Left lung (tissue), 10 donors: ENCODE results near the gene ACRBP. TPM values are rescaled to one million over a fixed set of nuclear protein-coding genes. Genes with fewer than 3 reads are reported as not detected.

Experiments used
- ATAC-seq: fragments of 200-7000 bp; cut with Tn5 transposase; one replicate; pipeline ENCODE4 v1.9.1; 2020; ENCODE audit warnings: moderate library complexity
- DNase-seq, 4 donors: peaks; one replicate each; pipeline ENCODE4 v3.0.0-alpha.2; 2013 to 2020
- H3K27ac ChIP-seq, 2 donors: fragments of 200-600 bp; sonication (generic) in 1 of 2; one replicate each; pipeline versions ENCODE4 v1.5.0 to v1.8.0; 2020 to 2021
- H3K27me3 ChIP-seq, 2 donors: fragments of 200-600 bp; sonication (generic) in 1 of 2; one replicate each; pipeline versions ENCODE4 v1.5.0 to v1.8.0; 2020 to 2021
- H3K36me3 ChIP-seq, 2 donors: fragments of 200-600 bp; sonication (generic) in 1 of 2; one replicate each; pipeline versions ENCODE4 v1.5.0 to v1.8.0; 2020 to 2021
- H3K4me1 ChIP-seq, 2 donors: fragments of 200-600 bp; one replicate each; pipeline ENCODE4 v1.8.0; 2021
- H3K4me3 ChIP-seq, 2 donors: fragments of 200-600 bp; sonication (generic) in 1 of 2; one replicate each; pipeline versions ENCODE4 v1.5.0 to v1.8.0; 2020 to 2021; ENCODE audit warnings: mild to moderate bottlenecking in 1 of 2
- H3K9me3 ChIP-seq, 2 donors: fragments of 200-600 bp; sonication (generic) in 1 of 2; one replicate each; pipeline versions ENCODE4 v1.5.0 to v1.8.0; 2020 to 2021
- intact Hi-C, 2 donors: fragments of 100-400 bp; cut with DNase I; formaldehyde crosslinking; loops; one replicate each; pipeline versions ENCODE4 v1.11.2 to v1.14.2; 2022
- polyA plus RNA-seq, 6 donors: library from polyadenylated mRNA; unstranded; fragments of 120-200 nt; gene quantifications; one replicate each; pipeline ENCODE4 v1.2.1, GENCODE V29; 2013; ENCODE audit not compliant: insufficient read length in 6 of 6
- total RNA-seq, 2 donors: library from RNA; stranded (reverse); fragmentation: NEBNext Ultra II Directional; extraction: Animal tissue kit (Norgen Biotek cat#: 25700); gene quantifications; one replicate each; pipeline ENCODE4 v1.2.1, GENCODE V29; 2021
- TF ChIP-seq, protein P1 (sequence below), 2 donors: fragments of 200-600 bp; sonication (generic) in 1 of 2; IDR thresholded peaks; one replicate each; pipeline versions ENCODE4 v1.5.0 to v1.8.0; 2021; ENCODE audit warnings: antibody characterized with exemption in 2 of 2
- donor health status: DM: no; HTN: yes; CAD: no.
- donor health status: DM: no; HTN: no; CAD: no.

ACRBP gene
- total and polyA plus RNA-seq, 8 donors = 4.9 to 8.2 (median 6.4) TPM

DNA sequence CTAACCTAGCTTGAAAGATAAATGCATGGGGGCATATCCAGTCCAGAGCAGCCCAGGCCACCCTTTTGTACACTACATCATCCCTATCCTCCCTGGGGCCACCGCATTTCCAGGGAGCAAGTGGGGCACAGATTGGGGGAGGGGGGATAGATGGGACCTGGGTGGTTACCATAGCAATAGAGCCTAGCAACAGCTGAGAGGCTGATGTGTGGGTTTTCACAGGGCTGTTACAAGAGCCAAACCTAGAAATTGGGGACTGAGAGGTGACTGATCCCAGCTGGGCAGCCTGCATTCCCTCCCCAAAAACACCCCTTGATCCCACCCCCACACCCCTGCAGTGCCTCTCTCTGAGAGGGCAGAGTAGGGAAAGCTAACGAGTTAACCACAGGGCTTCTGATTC lies 45.7 kb upstream of the ACRBP start:
- DNase-seq (no peak), ATAC-seq (no peak)
- H3K9me3 ChIP-seq = no peaks in the 10 kb centered on the region
- no peak overlapping the region for H3K27ac ChIP-seq
- intact Hi-C loops = loop anchor here in 1 of 2 donors (10.0 kb wide), 1 partner anchor 78 kb away; no protein-coding TSS in a partner anchor
- peaks cover 0 to 40% of the 10 kb centered on the region in 2 donors for H3K27me3 ChIP-seq
- TF ChIP-seq, protein P1, sequence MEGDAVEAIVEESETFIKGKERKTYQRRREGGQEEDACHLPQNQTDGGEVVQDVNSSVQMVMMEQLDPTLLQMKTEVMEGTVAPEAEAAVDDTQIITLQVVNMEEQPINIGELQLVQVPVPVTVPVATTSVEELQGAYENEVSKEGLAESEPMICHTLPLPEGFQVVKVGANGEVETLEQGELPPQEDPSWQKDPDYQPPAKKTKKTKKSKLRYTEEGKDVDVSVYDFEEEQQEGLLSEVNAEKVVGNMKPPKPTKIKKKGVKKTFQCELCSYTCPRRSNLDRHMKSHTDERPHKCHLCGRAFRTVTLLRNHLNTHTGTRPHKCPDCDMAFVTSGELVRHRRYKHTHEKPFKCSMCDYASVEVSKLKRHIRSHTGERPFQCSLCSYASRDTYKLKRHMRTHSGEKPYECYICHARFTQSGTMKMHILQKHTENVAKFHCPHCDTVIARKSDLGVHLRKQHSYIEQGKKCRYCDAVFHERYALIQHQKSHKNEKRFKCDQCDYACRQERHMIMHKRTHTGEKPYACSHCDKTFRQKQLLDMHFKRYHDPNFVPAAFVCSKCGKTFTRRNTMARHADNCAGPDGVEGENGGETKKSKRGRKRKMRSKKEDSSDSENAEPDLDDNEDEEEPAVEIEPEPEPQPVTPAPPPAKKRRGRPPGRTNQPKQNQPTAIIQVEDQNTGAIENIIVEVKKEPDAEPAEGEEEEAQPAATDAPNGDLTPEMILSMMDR (IDR thresholded peaks at IDR 0.05) = no peak
- H3K4me3 ChIP-seq = no peak overlapping the region
- H3K36me3 ChIP-seq = no peaks in the 10 kb centered on the region
- peaks cover 0 to 22% of the 10 kb centered on the region in 2 donors for H3K4me1 ChIP-seq

DNA sequence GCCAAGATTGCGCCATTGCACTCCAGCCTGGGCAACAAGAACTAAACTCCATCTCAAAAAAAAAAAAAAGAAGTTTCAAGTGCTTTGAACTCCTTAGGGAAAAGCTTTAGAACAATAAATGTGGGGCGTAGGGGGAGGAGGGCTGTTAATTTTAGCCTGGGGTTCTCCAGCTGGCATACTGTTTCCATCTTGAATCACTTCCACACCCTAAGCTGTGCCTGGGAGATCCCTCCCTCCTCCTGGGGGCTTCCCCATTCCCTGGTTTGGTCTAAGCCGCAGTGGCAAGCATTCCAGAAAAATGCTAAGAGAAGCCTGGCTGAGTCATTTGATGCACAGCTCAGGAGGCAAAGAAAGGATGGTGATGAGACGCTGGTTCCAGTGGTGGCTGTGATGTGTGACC lies 44.2 kb upstream of the ACRBP start:
- Histone ChIP-seq H3K27me3 (peaks cover 0 to 26% of the 10 kb centered on the region in 2 donors), H3K36me3 (no peaks in the 10 kb centered on the region), H3K4me1 (peaks cover 10 to 37% of the 10 kb centered on the region in 2 donors), H3K4me3 (no peak overlapping the region), H3K27ac (peak overlapping the region in 1 of 2 donors; percentile 13), H3K9me3 (no peaks in the 10 kb centered on the region)
- TF ChIP-seq, protein P1 (IDR thresholded peaks at IDR 0.05) = no peak
- intact Hi-C loops = loop anchor here in 1 of 2 donors (10.0 kb wide), 1 partner anchor 77 kb away; no protein-coding TSS in a partner anchor
- DNase-seq (peak in 1 of 4 donors; percentile 60), ATAC-seq (peak; percentile 6)

DNA sequence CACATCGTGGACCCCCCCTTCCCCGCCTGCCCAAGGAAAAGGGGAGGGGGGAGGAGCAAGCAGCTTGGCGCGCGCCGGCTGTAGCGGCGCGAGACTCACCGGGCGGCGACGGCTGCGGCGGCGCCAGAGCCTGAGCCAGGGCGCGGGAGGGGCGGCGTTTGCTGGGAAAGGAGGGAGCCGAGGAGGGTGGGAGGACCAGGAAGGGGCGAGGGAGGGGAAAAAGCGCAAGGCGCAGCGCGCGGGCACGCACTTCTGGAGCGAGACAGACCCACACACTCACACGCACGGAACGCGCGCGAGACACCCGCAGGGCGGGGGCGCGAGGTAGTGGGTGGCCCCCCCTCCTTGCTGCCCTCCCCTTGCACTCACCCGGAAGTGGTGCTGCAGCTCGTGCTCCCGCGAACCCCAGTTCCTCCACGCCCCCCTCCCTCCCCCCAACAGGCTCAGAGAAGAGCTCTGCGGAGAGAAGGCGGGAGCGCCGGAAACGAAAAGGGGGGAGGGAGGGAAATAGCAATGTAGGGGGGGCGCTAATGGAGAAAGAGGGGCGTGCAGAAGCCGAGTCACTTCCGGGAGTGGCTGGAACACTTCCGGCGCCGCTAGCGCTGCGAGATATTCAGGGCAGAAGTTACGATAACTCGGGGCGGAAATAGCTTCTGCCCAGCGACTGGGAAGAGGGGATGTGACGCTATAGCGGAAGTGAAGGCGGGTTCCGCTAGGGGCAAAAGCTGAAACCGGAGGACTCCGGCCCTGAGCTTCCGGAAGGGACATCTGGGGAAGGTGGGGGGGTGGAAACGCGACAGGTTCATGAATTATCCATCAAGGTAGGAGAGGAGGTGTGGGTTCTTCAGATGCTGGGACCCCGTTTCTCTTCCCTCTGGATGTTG lies 42.0 kb upstream of the ACRBP start, which contains the start of gene ZNF384:
Gene ZNF384, minus strand, starts transcription at position 377 of the 884 bp plus-strand sequence. CDS start 9,855 bp downstream, outside the sequence.
- ATAC-seq = peak; percentile 88
- peaks cover 0 to 5% of the 10 kb centered on the region in 2 donors for H3K27me3 ChIP-seq
- DNase-seq = peak; percentile 95 to 99 (median 98)
- peaks cover 10 to 54% of the 10 kb centered on the region in 2 donors for H3K4me1 ChIP-seq
- TF ChIP-seq, protein P1 (IDR thresholded peaks at IDR 0.05) = peak in 1 of 2 donors; percentile 39
- H3K27ac ChIP-seq = peak within 1 kb of the TSS; percentile 88 to 98
- peaks cover 0 to 6% of the 10 kb centered on the region in 2 donors for H3K36me3 ChIP-seq
- peak within 1 kb of the TSS; percentile 76 to 78 for H3K4me3 ChIP-seq
- intact Hi-C loops = no loop called here
- no peaks in the 10 kb centered on the region for H3K9me3 ChIP-seq

DNA sequence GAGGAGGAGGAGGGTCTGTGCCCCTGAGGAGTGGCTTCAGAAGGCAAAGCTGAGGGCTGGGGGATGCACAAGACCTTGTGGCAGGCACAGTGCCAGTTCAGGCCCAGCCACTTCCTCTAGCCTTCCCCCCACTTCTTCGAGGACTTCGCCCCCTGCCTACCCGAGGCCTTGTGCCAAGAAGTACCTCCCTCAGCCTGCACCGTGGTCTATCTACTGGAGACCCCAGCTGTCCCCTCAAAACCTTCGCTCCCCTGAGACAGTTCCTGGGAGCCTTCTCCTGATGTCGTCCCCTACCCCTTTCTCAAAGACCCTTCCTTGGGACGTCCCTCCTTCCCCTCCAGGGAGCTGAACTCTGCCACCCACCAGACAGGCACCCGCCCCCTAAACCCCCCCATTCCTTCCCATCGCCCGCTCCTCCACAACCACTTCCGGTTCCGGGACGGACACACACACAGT lies 41.3 kb upstream of the ACRBP start:
- H3K27me3 ChIP-seq = no peaks in the 10 kb centered on the region
- ATAC-seq (no peak), DNase-seq (peak in 2 of 4 donors; percentile 83 to 87)
- H3K36me3 ChIP-seq = peaks cover 0 to 11% of the 10 kb centered on the region in 2 donors
- no peaks in the 10 kb centered on the region for H3K9me3 ChIP-seq
- intact Hi-C loops = no loop called here
- TF ChIP-seq, protein P1 (IDR thresholded peaks at IDR 0.05) = no peak
- H3K27ac ChIP-seq = peak overlapping the region; percentile 88 to 98
- peaks cover 10 to 54% of the 10 kb centered on the region in 2 donors for H3K4me1 ChIP-seq
- peak overlapping the region; percentile 76 to 78 for H3K4me3 ChIP-seq

DNA sequence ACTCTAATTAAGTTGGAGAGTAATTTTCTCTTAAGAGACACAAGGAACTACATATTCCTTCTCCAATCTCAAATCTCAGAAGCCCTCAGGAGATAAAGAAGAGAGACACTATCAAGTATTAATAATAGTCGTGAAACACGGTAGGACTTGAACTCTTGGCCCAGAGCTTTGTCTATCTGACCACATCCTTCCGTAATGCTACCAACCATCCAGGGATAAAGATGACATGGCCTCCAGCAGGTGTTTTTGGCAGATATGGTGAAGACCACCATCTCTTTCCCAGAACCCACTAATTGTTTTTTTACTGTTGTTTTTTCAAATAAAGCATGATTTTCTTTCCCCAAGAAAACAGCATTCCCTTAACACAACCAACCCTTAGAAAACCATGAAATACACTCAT lies 38.6 kb upstream of the ACRBP start:
- Histone ChIP-seq H3K9me3 (no peaks in the 10 kb centered on the region), H3K36me3 (peaks cover 0 to 36% of the 10 kb centered on the region in 2 donors), H3K4me1 (peaks cover 10 to 55% of the 10 kb centered on the region in 2 donors), H3K27me3 (no peaks in the 10 kb centered on the region), H3K27ac (no peak overlapping the region), H3K4me3 (no peak overlapping the region)
- ATAC-seq (no peak), DNase-seq (no peak)
- intact Hi-C loops = no loop called here
- TF ChIP-seq, protein P1 (IDR thresholded peaks at IDR 0.05) = no peak
